HG02678 (cell line): ENCODE data around the gene FAM241B.

Source experiments
- ATAC-seq: cut with Tn5 transposase; IDR thresholded peaks from one replicate; pipeline ENCODE4 v1.9.1; 2021; ENCODE audit warnings: mild to moderate bottlenecking, moderate library complexity; ENCODE audit not compliant: unreplicated experiment

Gene FAM241B

DNA sequence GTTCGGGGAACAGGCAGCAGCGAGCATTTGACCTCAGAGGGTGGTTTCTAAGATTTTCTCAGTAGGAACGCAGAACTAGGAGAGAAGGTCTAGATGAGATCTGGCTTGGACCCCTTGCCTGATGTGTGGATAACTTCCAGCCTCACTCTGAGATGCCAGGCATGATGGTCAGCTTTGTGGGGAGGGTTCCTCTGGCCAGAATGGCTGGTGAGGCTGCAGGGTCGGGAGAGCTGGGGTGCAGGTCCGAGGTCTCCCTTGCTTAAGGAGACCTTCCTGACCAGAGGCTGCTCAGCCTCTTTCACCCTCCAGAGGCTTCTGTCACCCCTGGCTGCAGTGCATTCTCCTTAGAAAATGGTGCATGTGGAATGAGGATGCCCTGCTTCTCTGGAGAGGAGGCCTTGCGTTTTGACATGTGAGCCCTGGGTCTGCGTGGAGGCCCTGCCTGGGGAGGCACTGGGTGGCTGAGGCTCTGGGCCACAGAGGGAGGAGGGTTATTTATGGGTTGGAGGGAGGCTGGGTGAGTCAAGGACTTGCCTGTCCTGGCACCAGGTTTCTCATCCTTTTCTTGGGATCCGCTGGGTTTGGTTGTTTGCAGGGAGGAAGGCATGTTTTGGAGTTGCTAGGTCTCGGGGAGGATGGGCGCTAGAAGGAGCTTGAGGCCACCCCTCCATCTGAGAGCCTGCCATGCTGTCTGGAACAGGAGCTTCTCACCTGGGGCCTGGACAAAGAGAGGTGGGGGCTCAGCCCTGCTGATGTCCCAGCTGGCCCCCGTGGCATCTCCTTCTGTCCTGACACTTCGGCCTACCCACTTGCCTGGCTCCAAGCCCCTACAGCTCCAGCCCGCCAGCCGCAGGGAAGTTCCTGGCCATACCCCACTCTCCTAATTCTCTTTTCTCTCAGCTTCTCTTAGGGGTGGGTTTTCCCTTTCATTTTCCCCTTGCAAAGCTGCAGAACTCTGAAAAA lies 3.9 kb downstream of the FAM241B start:
- no peak for ATAC-seq

DNA sequence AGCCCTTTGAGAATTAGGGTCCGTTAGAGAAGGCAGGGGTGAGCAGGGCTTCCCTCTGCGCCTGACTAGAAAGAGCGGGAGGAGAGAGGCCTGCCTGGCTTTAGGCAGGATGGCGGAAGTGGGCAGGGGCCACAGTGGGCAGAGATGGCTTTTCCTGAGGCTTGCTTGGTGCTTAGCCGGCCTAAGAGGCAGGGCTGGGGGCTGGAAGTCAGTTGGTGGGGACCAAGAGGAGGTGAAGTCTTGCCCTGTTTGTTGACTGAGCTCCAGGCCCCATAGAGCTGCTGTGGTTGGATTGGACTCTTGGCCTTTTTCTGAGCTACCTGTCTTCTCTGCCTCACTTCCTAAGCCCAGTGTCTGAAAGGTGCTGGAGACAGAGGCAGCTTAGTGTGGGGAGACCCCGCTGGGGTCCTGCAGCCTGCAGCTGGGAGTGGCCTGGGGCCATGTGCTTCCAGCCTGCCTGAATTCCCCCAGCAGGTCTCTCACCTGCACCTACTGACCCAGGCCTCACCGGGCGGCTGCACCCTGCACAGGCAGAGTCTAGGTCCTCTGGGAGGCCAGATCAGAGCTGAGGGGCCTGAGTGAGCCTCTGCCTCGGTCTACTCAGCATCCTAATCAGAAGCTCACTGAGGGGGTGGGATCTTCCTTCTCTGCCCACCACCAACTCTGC lies 4.8 kb downstream of the FAM241B start:
- no peak for ATAC-seq

DNA sequence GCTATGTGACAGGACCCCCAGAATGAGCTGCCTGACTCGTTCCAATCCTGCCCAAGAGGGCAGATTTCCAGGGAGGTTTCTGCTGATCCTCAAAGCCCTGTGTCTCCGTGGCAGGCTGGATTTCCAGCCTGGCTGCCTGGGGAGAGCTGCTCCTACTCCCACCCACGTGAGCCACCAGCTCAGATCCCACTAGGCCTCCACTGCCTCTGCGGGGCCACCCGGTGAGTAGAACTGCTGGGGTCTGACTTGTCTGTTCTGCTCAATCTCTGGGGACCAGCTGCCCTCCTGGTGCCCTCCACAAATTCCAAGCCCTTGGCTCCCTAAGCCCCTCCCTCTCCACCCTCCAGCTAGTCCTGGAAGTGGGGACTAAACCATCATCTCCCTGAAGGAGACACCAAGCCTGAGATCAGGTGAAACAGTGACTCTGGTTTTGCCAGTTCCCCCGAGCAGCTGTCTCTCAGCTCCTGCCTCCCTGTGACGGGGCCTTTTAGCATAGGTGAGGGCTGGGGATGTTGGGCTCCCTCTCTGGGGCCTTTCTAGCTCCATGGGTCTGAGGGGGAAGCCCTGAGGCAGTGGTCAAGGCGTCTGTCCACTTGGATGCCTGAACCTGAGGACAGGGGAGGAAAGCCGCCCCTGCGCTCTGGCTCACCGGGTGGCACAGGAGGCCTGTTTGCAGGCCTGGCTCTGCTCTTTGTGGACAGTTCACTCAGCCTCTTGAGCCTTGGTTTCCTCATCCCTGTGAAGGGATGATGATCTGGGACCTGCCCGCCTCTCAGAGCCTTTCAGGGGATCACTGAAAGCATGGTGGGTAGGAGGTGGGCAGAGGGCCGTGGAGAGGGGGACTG lies 5.6 kb downstream of the FAM241B start:
- ATAC-seq = no peak

DNA sequence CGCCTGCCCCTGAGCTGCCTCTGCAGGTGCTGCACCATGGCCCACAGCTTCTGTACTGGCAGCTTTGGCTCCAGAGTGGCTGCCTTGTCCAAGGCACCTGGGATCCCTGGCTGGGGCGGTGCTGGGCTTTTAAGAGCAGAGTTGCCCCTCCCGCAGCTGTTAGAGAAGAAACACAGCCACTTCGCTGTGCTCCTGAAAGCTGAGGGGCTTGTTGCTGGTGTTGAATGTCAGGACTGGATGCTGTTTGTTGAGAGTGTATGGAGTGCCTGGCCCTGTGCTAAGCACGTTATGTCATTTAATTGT lies 6.2 kb downstream of the FAM241B start:
- no peak for ATAC-seq

DNA sequence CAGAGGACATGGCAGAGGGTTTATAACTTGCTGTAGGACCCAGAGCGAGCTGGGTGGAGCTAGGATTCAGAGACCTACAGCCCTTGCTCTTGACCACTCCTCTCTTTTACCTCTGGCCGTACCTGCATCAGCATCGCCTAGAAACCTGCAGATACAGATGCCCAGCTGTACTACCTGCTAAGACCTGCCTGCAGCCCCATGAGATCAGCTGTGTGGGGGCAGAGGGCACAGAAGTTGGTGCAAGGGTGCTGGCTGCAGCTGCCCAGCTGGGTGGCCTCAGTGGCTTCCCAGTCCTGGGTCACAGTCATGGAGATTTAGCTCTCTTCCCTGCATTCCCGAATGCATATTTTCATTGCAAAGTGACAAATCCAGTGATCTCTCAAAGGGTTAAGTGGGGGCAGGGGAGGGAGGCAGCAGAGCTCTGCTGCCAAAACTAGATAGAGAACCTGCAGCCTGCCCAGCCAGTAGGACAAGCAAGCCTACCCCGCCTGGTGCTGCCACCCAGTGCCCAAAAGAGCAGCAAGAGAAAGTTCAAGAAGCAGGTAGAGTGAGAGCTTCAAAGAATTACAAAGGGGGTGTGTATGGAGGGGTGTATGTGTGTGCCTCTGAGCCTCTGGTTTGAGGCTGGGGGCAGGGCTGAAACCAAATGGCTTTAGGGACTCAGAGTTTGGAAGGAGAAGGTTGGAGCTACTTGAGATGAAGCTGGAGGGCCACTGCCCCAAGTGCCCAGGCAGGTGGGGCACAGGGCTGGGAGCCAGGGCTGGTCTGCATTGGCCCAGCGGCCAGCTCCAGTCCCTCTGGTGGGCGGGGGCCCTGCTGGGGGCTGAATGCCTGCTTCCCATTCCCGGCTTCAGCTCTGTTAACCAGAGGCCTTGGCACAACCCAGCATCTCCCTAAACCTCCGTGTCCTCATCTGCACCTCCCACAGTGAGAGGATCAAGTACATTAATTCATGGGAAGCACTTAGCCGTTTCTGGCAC lies 6.9 kb downstream of the FAM241B start:
- no peak for ATAC-seq

DNA sequence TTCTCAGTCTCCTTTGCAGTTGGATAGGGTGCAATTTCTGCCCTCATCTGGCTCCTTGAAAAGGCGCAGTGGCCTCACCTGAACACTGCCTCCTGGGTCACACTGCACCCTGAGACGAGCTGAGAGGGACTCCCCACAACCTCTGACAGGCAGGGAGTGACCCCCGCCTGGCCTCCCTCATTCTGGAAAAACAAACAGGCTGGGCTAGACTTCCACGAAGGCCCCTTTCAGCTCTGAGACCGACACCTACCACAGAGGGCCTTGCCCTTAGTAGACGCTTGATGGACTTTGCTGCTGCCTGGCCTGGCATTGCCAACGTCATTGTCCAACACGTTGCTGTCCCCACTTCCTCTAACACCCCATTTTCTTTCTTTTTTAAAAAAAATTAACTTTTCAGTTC lies 8.6 kb downstream of the FAM241B start:
- ATAC-seq = no peak

DNA sequence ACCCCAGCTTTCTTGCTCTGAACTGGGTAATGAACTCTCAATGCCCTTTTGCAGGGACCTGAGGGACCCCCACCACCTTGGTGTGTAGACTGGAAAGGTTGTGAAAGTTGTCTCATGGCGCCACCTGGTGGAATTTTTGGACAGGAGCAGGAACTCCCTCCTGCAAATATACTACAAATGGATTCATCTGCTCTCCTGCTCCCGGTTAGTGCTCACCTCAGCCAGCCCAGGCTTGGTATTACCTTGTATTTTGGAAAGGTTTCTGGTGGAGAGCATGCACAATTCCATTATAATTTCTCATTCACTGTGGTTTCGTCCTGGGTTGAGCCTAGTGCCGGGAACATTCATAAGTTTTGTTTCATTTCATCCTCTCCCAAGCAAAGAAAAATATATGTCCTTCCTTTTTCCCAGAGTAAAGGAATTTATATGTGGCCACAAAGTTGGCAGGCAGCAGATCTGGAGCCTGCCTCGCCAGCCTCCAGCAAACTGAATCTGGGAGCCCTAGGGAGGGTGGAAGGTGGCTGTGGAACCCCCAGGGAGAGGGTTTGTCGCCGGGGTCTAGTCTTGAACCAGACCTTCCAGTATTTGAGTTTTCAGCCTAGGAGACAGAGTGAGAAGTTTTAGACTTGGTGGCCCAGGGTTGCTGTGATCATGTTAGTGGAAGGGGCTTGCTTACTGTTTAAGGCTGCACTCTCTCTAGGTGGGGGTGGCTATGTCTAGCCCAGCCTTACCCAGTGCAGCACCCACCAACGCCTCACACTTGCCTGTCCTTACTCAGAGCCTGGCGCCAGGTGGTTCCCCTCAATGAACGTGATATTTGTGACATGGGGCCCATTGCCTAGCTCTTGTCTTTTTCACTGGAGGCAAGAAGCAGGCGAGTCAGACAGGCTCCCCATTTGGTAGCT lies 9.5 kb downstream of the FAM241B start:
- ATAC-seq = no peak

DNA sequence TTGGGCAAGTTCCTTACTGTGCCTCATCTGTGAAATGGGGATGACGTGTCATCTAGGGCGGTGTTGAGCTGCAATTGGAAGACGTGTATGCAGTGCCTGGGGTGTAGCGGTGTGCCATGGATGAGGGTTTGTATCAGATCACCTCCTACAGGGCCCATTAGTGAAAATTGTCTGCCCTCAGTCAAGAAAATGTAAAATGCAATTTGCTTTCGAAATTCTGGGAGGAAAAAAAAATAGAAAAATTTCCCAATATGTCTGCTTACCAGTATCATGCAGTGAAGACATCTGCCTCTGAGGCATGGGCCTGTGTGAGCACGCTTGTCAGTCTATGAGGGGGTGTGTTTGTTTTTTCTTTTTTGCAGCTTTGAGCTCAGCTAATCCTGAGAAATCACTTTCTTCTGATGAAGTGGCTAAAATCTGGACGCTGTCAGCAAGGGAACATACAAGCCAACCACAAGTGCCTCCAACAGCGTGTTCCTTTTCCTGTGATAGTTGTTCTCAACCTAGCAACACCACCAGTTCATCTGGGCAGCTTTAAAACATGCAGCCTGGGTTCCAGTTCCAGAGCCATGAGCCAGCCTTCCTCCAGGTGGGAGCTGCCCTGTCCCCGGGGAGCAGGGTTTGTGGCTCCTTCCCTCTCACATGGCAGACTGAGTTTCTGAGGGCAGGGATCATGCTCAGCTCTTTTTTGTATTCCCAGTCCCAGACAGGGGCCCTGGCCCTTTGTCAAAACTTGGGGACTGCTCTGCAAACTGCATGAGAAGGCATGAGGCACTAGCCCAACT lies 10.3 kb downstream of the FAM241B start:
- no peak for ATAC-seq

DNA sequence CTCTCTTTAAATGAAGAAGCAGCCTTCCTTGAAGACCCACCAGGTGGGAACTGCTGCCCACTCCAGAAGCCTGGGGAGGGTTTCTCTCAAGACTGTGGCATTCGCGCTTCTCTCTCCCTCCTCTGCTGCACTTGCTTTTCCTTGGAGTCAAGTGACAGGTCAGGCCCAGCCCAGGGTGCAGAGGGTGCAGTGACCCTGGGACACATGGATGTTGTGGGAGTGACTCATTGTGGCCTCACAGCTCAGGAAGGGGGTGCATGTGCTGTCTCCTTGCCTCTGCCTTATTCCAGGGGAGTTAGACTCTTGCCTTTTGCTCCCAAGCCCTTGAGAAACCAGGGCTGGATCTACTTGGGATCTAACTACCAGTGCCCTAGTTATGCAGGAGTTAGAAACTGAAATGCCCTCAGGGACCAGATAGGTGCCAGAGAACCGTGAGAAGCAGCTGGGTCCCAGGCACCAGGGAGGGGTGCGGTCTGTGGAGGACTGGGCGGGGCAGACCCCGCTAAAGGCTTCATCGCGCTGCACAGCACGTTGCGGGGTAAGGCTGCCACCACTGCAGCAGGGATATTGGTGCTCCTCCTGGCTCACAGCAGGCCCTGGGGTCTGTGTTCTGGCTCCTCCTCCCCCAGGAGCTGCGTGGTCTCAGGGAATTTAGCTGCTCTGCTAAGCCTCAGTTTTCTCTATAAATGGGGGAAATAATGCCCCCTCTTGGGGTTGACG lies 11.4 kb downstream of the FAM241B start:
- ATAC-seq = no peak

DNA sequence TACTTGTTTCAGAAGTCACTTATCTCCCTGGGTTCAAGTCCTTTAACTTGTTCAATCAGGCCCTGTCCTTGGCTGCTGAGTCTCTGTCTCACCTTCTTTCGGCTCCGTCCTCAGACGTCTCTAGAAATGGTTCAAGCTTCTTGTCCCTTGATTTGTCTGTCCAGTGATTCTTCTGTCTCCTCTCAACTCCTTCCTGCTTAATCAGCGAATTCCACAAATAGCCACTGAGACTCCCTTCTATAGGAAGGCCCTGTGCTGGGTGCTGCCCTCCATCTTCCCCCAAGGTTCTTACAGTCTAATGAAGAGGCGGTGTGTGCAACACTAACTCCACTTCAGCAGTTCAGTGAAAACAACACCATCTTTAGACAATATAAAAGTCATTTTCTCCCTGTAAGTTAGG lies 12.7 kb downstream of the FAM241B start:
- no peak for ATAC-seq

DNA sequence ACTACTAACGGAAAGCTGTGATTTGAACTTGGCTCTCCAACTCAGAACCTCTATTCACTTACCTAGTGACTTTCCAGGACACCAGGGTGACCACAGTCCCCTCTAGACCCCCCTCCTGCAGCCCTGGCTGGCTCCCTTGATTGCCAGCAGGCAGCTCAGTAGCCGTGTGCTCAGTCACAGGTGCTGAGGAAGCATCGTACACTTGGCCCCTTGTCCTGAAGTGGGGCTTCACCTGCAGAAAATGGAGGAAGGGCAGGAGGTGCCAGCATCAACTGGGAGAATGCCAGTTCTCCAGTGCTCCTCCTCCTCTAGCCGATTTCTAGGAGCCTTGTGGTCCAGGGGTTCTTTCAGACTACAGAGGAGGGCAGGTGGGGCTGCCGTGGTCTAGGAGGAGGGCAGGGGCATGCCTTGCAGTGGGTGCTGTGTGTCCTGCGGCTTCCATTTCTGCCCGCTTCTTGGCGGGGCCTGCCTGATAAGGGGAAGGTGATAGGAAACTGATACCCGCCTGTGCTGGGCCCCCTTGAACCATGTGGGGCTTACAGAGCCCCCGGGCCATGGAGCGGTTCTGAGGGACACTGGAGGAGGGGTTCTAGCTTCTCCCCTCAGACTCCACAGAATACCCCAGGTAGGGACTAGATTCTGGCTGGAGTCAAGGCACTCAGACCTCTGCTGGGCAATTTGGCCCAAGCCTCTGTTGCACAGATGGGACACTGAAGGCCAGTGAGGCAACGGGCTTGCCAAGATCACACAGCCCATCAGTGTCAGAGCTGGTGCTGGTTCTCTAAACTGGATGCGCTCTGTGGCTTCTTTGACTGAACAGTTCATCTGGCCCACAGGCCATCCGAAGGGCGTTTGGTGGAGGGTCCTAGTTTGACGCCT lies 14.0 kb downstream of the FAM241B start:
- no peak for ATAC-seq

DNA sequence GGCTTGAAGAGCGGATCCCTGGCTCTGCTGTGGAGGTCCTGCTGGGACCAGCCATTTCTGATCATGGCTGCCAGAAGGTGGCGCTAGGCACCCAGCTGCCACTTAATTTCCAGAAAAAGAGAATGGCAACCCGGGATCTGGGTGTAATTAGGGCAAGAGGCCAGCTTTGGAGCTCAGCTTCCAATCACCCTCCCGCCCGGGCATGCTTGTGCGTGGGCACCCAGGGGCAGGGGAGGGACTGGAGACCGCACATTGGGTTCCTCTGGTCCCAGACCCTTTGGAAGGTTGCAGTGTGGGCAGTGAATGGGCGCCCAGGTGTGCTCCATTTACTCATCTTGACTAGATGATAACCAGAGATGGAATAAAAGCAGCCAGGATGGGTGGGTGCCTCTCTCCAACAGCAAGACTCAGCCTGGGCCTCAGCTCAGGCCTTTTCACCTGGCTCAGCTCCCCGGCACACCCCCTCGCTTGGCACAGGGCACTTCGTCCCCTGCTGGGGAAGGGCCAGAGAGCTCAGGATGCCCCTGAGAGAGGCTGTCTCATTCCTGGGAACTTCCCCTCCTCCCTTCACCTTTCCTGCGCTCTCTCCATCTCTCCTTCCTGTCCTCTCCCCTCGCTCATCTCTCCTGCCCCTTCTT lies 14.7 kb downstream of the FAM241B start:
- ATAC-seq = no peak

DNA sequence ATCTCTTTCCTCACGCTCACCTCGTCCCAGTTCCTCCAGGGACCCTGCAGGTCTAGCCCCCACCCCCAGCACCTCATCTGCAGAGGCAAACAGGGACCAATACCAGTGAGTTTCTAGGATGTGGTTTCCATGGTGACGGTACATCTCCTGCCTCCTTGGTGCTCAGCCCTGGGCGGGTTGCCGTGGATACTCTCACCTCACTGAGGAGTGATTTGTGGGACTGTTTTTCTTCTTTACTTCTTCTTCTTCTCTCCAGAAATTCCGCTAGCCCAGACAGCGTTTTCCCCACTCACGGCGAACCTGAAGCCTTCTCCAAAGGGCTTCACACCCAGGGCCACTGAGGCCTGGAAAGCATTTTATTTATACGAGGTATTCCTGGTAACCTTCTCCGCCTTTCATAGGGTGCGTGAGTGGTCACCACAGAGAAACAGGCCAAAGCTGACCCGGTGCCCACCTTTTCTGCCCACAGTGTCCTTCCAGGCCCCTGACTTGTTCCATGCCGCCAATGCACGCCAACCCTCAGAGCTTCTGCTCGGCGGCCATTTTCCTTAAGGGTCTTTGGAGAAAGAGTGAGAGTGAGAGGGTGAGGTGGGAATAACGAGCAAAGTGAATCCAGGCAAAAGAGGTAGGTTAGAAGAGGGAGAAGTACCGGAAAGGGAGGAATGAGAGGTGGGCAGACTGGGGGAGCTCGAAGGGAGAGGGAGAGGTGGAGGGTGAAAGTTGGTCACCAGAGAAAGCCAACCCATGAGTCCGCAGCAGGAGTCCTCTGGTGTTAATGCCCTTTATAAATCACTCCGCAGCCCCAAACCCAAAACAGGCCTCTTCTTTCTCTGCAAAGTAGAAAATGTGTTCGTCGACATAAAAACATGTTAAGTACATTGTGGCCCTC lies 15.5 kb downstream of the FAM241B start:
- no peak for ATAC-seq

DNA sequence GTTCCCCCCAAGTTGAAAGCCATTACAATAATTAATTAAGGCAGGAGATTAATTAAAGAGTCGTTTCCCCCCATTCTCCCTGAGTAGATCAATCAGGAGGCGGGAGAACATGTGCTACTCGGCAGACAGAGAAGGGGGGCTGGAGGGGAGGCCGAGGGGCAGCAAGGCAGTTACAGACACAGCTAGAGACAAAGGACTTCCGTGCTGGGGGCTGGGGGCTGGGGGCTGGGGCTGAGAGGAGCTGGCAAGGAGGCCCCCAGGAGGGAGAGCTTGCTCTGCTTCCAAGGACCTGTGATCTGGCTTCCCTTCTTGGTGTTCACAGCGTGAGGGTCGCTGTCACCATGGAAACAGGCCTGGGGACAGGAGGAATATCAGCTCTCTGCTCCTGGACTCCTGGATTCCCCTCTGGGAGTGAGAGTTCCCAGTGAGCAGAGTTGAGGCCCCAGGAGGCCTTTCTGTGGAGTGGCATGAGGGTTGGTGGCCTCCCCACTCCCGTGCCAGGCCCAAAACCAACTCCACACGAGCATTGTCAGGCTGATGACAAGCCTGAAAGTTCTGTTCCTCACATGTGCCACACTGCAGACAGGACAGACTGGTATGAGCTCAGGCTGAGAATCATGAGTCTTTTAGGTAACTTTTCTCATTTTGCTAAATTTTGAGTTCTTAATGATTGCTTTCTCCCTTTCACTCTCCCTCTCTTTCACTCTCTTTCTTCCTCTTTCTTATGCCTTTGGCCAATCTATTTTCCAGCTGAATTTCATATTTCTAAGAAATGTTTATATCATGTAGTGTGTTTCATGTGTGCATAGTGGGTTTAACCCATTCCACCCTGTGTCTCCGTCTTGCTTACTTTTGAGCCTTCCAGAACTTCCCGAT lies 16.4 kb downstream of the FAM241B start:
- no peak for ATAC-seq

DNA sequence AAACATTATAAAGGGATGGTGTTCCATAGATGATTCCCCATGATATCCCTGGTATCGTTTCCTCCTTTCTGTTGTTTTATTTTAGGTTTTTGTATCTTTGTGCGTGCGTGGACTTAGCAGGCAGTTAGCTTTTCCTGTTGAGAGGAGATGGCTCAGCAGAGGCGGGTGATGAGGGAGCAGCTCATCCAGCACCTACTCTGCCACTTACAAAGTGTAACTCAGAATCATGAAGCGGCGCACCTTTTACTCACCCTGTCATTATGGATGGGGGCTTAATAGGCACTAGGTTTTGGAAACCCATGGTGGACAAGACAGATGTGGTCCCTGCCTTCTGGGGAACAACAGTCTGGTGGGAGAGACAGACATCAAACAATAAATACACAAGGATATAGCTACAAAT lies 17.1 kb downstream of the FAM241B start:
- ATAC-seq = no peak
